ENCODE data around the gene IP6K2.

DNA sequence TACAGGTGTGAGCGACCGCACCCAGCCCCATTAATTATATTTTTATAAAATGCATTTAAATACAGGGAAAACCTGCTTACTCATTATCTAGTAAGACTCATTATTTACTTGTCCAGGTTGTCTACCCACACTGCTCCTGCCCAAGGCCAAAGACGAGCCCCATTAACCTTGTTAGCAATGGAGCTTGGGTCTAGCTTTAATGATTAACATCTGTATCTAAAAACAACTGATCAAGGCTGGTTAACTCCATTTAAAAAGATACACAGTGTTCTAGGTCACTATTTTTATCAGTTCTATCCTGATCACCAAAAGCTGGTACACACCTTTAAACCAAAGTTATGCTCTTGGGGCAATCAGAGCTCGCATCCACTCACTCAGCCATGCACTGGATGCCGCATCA, 20.9 kb downstream of the IP6K2 start:
- TF ChIP-seq, protein P1, sequence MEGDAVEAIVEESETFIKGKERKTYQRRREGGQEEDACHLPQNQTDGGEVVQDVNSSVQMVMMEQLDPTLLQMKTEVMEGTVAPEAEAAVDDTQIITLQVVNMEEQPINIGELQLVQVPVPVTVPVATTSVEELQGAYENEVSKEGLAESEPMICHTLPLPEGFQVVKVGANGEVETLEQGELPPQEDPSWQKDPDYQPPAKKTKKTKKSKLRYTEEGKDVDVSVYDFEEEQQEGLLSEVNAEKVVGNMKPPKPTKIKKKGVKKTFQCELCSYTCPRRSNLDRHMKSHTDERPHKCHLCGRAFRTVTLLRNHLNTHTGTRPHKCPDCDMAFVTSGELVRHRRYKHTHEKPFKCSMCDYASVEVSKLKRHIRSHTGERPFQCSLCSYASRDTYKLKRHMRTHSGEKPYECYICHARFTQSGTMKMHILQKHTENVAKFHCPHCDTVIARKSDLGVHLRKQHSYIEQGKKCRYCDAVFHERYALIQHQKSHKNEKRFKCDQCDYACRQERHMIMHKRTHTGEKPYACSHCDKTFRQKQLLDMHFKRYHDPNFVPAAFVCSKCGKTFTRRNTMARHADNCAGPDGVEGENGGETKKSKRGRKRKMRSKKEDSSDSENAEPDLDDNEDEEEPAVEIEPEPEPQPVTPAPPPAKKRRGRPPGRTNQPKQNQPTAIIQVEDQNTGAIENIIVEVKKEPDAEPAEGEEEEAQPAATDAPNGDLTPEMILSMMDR (IDR thresholded peaks at IDR 0.05): no peak
- TF ChIP-seq POLR2A (IDR thresholded peaks at IDR 0.05): no peak

Data from sigmoid colon (tissue), 3 donors.